NK-92 (cell line): ENCODE results near the gene SAXO1.
"Not testable (repeated sequence)": the region's sequence is repeated elsewhere in the genome, so short reads cannot be mapped to it uniquely, and the experiment has no call there.

ENCODE experiments used
- DNase-seq: peaks from one replicate; lab custom pipeline; 2025; ENCODE audit not compliant: unreplicated experiment; lab: John Stamatoyannopoulos, UW

The SAXO1 gene

DNA sequence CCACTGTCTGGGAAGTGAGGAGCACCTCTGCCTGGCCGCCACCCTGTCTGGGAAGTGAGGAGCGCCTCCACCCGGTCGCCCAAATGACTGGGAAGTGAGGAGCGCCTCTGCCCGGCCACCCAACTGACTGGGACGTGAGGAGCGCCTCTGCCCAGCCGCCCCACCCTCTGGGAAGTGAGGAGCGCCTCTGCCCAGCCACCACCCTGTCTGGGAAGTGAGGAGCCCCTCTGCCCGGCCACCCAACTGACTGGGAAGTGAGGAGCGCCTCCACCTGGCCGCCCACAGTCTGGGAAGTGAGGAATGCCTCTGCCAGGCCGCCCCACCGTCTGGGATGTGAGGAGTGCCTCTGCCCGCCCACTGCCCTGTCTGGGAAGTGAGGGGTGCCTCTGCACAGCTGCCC is 32.9 kb downstream of the SAXO1 start:
- no peak for DNase-seq

DNA sequence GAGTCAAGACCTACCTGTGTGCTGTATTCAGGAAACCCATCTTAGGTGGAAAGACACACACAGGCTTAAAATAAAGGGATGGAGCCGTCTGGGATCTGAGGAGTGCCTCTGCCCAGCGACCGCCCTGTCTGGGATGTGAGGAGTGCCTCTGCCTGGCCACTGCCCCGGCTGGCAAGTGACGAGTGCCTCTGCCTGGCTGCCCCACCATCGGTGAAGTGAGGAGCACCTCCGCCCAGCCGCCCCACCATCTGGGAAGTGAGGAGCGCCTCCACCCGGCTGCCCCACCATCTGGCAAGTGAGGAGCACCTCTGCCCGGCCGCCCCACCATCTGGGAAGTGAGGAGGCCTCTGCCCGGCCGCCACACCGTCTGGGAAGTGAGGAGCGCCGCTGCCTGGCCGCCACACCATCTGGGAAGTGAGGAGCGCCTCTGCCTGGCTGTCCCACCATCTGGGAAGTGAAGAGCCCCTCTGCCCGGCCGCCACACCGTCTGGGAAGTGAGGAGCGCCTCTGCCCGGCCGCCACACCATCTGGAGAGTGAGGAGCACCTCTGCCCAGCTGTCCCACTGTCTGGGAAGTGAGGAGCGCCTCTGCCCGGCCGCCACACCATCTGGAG is 33.7 kb downstream of the SAXO1 start:
- DNase-seq: no peak

- DNase-seq: no peak
These were observed 35.9 kb downstream of the SAXO1 start for GRCh38 chr9:18997151-18997550.

- no peak for DNase-seq
These were observed 36.8 kb downstream of the SAXO1 start for GRCh38 chr9:18996211-18996610.

GRCh38 chr9:18994263-18994916 is 38.6 kb downstream of the SAXO1 start:
- DNase-seq: no peak

- not testable (repeated sequence) for DNase-seq
These were observed 41.8 kb downstream of the SAXO1 start for GRCh38 chr9:18991197-18991596.

DNA sequence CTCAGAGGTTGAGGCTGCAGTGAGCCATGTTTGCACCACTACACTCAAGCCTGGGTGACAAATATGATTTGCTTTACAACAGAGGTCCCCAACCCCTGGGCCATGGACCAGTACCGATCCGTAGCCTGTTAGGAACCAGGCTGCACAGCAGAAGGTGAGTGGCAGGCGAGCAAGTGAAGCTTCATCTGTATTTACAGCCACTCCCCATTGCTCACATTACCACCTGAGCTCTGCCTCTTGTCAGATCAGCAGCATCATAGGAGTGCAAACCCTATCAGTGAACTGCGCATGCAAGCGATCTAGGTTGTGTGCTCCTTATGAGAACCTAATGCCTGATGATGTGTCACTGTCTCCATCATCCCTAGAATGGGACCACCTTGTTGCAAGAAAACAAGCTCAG is 42.5 kb downstream of the SAXO1 start:
- no peak for DNase-seq

GRCh38 chr9:18989865-18990264 is 43.1 kb downstream of the SAXO1 start:
- DNase-seq: no peak

DNA sequence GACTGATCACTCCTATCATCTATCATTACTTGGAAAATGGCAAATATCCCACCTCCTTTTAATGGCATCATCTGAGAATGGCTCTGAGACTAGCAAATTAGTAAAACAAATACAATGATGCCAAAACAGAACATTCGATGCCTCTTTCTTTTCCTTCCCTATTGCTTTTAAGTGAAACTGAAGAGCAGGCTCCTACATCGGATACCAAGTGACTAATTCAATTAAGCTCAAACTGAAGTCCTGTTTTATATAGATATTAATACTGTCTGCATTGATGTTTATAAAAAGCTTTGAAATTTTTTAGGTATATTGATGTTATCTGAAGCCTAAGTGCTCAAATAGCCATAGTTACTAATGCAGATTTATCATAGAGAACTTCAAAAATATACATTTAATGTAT is 43.9 kb downstream of the SAXO1 start:
- DNase-seq: no peak

- no peak for DNase-seq
These were observed 45.0 kb downstream of the SAXO1 start for GRCh38 chr9:18988003-18988402.

DNA sequence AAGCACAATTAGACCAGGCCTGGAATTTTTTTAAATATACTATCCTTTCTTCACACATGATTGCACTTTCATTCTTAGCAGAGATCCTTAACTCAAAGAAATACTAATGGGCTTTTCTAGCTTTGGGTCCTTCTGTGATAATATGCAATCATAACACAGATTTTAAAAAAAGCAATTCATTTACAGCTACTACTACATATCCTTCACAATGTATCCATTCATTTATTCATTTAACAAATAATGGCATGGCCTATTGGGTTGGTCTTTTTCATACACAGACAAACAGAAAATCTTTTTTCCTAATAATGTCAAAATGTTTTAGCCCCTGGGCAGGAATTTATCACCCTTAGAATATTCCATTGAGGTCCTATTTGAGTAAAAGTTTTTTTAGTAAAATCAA is 47.0 kb downstream of the SAXO1 start:
- no peak for DNase-seq

DNA sequence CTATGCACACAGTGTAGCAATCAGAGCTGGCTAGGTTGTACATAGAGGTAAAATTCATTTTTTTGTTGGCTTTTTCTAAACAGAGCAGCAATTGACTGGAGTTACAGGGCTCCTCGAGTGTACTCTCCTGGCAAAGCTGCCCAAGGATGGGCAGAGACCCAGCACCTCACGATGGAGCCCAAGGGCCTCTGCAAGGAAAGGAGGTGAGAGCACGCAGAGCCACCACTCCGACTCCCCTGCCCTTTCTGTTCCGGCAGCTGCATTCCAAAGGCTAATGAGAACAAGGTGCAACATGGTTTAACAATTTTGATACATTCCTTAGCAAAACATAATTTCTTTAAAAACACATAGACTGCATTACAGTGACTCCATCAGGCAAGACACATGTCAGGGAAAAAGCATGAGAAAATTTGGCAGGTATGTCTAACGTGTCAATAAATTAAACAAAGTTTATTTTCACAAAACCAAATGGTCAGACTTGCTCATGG is 47.5 kb downstream of the SAXO1 start:
- no peak for DNase-seq

GRCh38 chr9:18982262-18982620 is 50.8 kb downstream of the SAXO1 start:
- no peak for DNase-seq

DNA sequence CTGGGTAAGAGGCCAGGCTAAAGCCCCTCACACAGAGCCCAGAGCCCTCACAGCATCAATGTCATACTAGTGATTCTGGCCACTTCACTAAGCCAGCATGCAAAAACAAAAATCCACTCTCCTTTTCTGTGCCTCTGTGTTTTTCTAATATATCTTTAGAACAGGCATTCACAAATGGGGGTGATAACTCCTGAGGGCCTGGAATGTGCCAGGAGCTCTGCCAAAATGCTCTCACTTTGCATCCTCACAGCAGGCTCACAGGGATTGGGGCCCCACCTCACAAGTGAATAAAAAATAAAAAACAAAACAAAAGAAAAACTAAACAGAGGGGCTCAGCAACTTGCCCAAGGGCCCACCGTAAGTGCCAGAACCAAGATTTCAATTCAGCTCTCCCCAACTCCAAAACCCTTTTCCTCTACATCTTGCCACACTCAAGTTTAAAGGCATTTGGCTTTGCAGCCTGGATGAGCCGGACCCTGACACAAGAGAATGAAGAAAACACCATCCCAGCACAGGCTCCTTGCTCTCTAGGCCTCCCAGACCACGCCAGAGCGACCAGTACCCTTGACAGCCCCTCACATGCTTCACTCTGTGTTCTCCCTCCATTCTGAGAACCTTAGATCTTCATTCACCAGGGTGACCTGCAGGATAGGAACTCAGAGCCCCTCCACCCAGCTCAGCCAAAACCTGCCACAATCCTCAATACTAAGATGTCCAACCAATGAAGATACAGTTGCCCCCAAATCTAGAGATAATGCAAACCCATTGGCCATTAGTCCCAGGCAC is 51.3 kb downstream of the SAXO1 start:
- no peak for DNase-seq

GRCh38 chr9:18980189-18980588 is 52.8 kb downstream of the SAXO1 start:
- no peak for DNase-seq

- DNase-seq: no peak
These were observed 53.6 kb downstream of the SAXO1 start for GRCh38 chr9:18979367-18979766.

GRCh38 chr9:18978188-18978587 is 54.8 kb downstream of the SAXO1 start:
- no peak for DNase-seq

DNA sequence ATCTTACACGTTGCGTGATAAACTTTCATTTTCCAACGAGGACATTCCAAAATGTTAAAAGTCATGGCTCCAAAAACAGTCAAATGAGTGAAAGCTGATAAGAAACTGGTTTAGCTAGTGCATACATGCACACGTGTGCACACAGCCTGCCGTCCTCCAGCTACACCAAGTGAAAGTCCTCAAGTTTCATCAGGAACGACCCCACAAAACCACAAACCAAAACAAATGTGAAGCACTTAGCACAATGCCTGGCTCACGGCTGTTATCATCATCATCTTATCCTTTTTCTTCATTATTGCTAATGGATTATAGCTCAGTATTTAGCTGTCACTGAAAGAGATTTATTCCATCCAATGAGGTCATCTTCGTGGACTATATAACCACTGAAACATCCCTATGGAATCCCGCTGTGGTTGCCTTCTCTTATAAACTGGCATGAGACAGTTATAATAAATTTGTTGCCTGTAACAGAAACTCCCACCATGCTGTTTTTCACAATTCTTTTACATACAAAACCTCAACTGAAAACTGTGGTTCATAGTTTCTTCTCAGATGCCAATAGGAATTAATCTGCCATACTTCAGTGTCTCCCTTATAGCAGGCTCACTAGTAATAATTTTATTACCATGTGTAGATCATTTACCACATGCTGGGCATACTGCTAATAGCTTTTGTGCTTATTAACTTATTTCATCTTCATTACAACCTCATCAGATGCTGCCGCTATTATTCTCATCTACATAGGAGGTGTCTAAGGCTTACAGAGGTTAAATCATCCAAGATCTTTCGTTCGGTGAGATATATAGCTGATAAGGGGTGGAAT is 56.1 kb downstream of the SAXO1 start:
- no peak for DNase-seq

DNA sequence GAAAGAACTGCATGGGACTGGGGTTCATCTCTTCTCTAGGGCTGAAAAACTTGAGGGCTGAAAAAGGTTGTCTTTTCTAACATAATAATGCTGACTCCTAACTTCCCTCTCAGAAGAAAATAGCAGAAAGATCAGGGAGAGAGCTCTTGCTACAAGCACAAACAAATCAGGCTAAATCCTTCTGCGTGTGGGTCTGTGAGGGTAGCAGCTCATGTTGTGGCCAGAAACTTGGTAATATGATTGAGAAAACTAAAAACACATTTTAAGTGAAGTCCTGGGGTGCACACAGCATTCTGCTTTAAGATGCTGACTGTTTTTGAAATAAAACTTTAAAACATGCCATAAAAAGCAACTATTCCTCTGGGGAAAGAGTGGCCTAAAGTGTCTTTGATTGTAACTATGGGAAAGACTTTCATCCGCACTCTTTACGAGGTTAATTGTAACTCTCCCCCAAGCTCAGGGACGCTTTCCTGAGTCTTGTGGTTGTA is 56.7 kb downstream of the SAXO1 start:
- no peak for DNase-seq

DNA sequence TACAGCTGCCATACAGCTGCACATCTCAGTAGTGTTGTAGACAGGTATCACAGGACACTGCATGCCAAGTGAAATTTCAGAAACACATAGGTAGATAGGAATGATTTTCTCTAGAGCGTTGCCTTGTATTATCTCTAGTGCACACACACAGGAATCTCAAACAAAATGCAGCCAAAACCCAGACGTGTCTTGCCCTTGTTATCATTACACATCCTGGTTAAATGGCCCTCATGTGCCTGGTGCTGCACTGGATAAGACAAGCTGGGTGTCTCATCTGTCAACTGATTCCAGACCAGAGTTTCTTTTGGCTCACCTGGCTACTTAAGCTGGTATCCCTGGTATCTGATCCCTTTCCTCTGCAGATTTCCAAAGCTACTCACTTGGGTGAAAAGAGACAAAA is 59.7 kb downstream of the SAXO1 start:
- no peak for DNase-seq

GRCh38 chr9:18972675-18973074 is 60.3 kb downstream of the SAXO1 start:
- no peak for DNase-seq
